Stimulated activated naive CD4-positive, alpha-beta T cell treated with Interleukin-2 at 50 U/mL for 16 hours (primary cell): ENCODE results near the gene RAX.

Source experiments
- DNase-seq: peaks from one replicate; lab custom pipeline; 2025; lab: John Stamatoyannopoulos, UW

RAX gene

GRCh38 chr18:59246796-59247195 is 26.5 kb downstream of the RAX start:
- DNase-seq = no peak

- DNase-seq = no peak
Measured at GRCh38 chr18:59242906-59243305, 30.3 kb downstream of the RAX start.

GRCh38 chr18:59239642-59240041 is 33.6 kb downstream of the RAX start:
- no peak for DNase-seq

GRCh38 chr18:59238385-59238784 is 34.9 kb downstream of the RAX start:
- no peak for DNase-seq

GRCh38 chr18:59233017-59233410 is 40.2 kb downstream of the RAX start:
- no peak for DNase-seq

GRCh38 chr18:59232309-59233016 is 40.8 kb downstream of the RAX start:
- DNase-seq = no peak

- DNase-seq = no peak
Measured at GRCh38 chr18:59231877-59232276, 41.4 kb downstream of the RAX start.

GRCh38 chr18:59231114-59231513 is 42.1 kb downstream of the RAX start:
- DNase-seq = no peak

GRCh38 chr18:59229701-59230443 is 43.4 kb downstream of the RAX start:
- no peak for DNase-seq

- DNase-seq = no peak
Measured at GRCh38 chr18:59229191-59229590, 44.1 kb downstream of the RAX start.

- DNase-seq = no peak
Measured at GRCh38 chr18:59228351-59228750, 44.9 kb downstream of the RAX start.

- DNase-seq = no peak
Measured at GRCh38 chr18:59222341-59222740, 50.9 kb downstream of the RAX start.

- DNase-seq = no peak
Measured at GRCh38 chr18:59220784-59221765, 52.2 kb downstream of the RAX start.

GRCh38 chr18:59220164-59220783 is 53.0 kb downstream of the RAX start:
- DNase-seq = no peak

GRCh38 chr18:59219672-59220163 is 53.5 kb downstream of the RAX start, which contains the start of gene GRP:
TSS of gene GRP (plus strand) at chr18:59220158. CDS start at chr18:59220266, 108 bp downstream.
- no peak for DNase-seq

GRCh38 chr18:59218018-59218417 is 55.2 kb downstream of the RAX start:
- DNase-seq = no peak
